HepG2 (cell line): ENCODE data around the gene MUL1. TPM values are rescaled to one million over a fixed set of nuclear protein-coding genes. Genes with fewer than 3 reads are reported as not detected.

Experiments used
- ARNTL ChIP-seq: sonication (generic); formaldehyde crosslinking; IDR thresholded peaks from 2 replicates; pipeline ENCODE4 v1.4.0; 2020; ENCODE audit warnings: mild to moderate bottlenecking, missing genetic modification reagents
- BORCS8-MEF2B ChIP-seq: sonication (generic); formaldehyde crosslinking; IDR thresholded peaks from 2 replicates; pipeline ENCODE4 v1.8.0; 2022; ENCODE audit warnings: mild to moderate bottlenecking, missing genetic modification reagents
- CEBPB ChIP-seq: IDR thresholded peaks from 2 replicates; pipeline ENCODE4 v1.6.1; 2011; ENCODE audit warnings: low read depth, low read length, improper control_type of control experiment, borderline replicate concordance
- ESRRA ChIP-seq: sonication (generic); formaldehyde crosslinking; IDR thresholded peaks from 2 replicates; pipeline ENCODE4 v1.5.1; 2020; ENCODE audit warnings: mild to moderate bottlenecking, low read depth, missing genetic modification reagents
- FOXO1 ChIP-seq: sonication (generic); formaldehyde crosslinking; IDR thresholded peaks from 2 replicates; pipeline ENCODE4 v1.4.0; 2020; ENCODE audit warnings: missing genetic modification reagents
- HNRNPL ChIP-seq: fragments of 200-400 bp; formaldehyde crosslinking; IDR thresholded peaks from 2 replicates; pipeline ENCODE4 v1.6.1; 2017; ENCODE audit warnings: mild to moderate bottlenecking, low read depth, low read length
- JARID2 ChIP-seq: sonication (generic); formaldehyde crosslinking; IDR thresholded peaks from 2 replicates; pipeline ENCODE4 v1.8.1; 2023; ENCODE audit warnings: missing genetic modification reagents, inconsistent platforms; ENCODE audit not compliant: insufficient replicate concordance
- KDM2A ChIP-seq: sonication (generic); formaldehyde crosslinking; IDR thresholded peaks from 2 replicates; pipeline ENCODE4 v1.4.0; 2020; ENCODE audit warnings: low read depth, missing genetic modification reagents, borderline replicate concordance
- KDM3A ChIP-seq: IDR thresholded peaks from 2 replicates; pipeline ENCODE4 v1.6.1; 2018; ENCODE audit warnings: low read depth, missing compliant biosample characterization
- MBNL3 ChIP-seq: fragments of 250-450 bp; sonication (Bioruptor Pico); conservative IDR thresholded peaks from 2 replicates; pipeline ENCODE4 v1.8.0; 2022; ENCODE audit warnings: mild to moderate bottlenecking, inconsistent platforms
- MED8 ChIP-seq: sonication (generic); formaldehyde crosslinking; IDR thresholded peaks from 2 replicates; pipeline ENCODE4 v1.8.1; 2023; ENCODE audit warnings: mild to moderate bottlenecking, missing genetic modification reagents; ENCODE audit not compliant: insufficient replicate concordance
- PITX1 ChIP-seq: sonication (generic); formaldehyde crosslinking; IDR thresholded peaks from 2 replicates; pipeline ENCODE4 v1.5.1; 2020; ENCODE audit warnings: mild to moderate bottlenecking, missing genetic modification reagents
- POGK ChIP-seq: sonication (generic); formaldehyde crosslinking; conservative IDR thresholded peaks from 2 replicates; pipeline ENCODE4 v1.8.0; 2022; ENCODE audit warnings: mild to moderate bottlenecking, moderate library complexity, missing genetic modification reagents
- RXRB ChIP-seq: IDR thresholded peaks from 2 replicates; pipeline ENCODE4 v1.6.1; 2016; ENCODE audit warnings: borderline replicate concordance, missing genetic modification reagents, missing compliant biosample characterization
- SOX13 ChIP-seq, 3 experiments: fragments of 450-650 bp in 1 of 3; sonication (generic) in 1 of 3; formaldehyde crosslinking in 1 of 3; IDR thresholded peaks in 2 of 3; conservative IDR thresholded peaks in 1 of 3; 2 replicates each; pipeline versions ENCODE4 v1.5.0 to v1.6.1; 2016 to 2020; ENCODE audit warnings: antibody characterized with exemption in 1 of 3, mild to moderate bottlenecking in 1 of 3, missing compliant biosample characterization in 1 of 3, missing genetic modification reagents in 1 of 3, moderate library complexity in 1 of 3
- TARDBP ChIP-seq: sonication (generic); formaldehyde crosslinking; IDR thresholded peaks from 2 replicates; pipeline ENCODE4 v1.8.0; 2022; ENCODE audit warnings: mild to moderate bottlenecking, missing genetic modification reagents
- ZBTB7A ChIP-seq: sonication (generic); formaldehyde crosslinking; IDR thresholded peaks from 2 replicates; pipeline ENCODE4 v1.8.0; 2022; ENCODE audit warnings: mild to moderate bottlenecking, missing genetic modification reagents
- ZFP36L1 ChIP-seq: sonication (generic); formaldehyde crosslinking; IDR thresholded peaks from 2 replicates; pipeline ENCODE4 v1.8.0; 2022; ENCODE audit warnings: mild to moderate bottlenecking, missing genetic modification reagents, moderate library complexity
- ZNF124 ChIP-seq: sonication (generic); formaldehyde crosslinking; IDR thresholded peaks from 2 replicates; pipeline ENCODE4 v1.4.0; 2020; ENCODE audit warnings: missing genetic modification reagents
- ZNF510 ChIP-seq: sonication (generic); formaldehyde crosslinking; IDR thresholded peaks from 2 replicates; pipeline ENCODE4 v1.4.0; 2020; ENCODE audit warnings: low read depth, mild to moderate bottlenecking, missing genetic modification reagents
- ZNF572 ChIP-seq: sonication (generic); formaldehyde crosslinking; IDR thresholded peaks from 2 replicates; pipeline ENCODE4 v1.5.1; 2020; ENCODE audit warnings: mild to moderate bottlenecking, missing genetic modification reagents
- ZNF841 ChIP-seq: sonication (generic); formaldehyde crosslinking; IDR thresholded peaks from 2 replicates; pipeline ENCODE4 v1.8.1; 2023; ENCODE audit warnings: missing genetic modification reagents, borderline replicate concordance
- polyA plus RNA-seq, 8 experiments: library from polyadenylated mRNA; depleted of rRNA in 3 of 8; stranded (reverse) in 7 of 8; unstranded in 1 of 8; fragments of >200 nt; fragmentation: Illumina TruSeq in 4 of 8; extraction: Trizol in 4 of 8; gene quantifications; 2 replicates each; pipeline versions ENCODE4 v1.2.1 to v1.2.3, GENCODE V29; 2011 to 2016; ENCODE audit warnings: low read depth in 4 of 8, missing spikeins in 1 of 8, mixed read lengths in 1 of 8; ENCODE audit not compliant: insufficient read depth in 1 of 8
- total RNA-seq, 5 experiments: library from RNA; depleted of rRNA; stranded (reverse); fragments of >200 nt; fragmentation: Illumina TruSeq; extraction: Trizol; gene quantifications; 2 replicates each; pipeline ENCODE4 v1.2.3, GENCODE V29; 2016; ENCODE audit warnings: low read depth in 1 of 5
- TF ChIP-seq, protein P1 (sequence below): sonication (generic); formaldehyde crosslinking; IDR thresholded peaks from 2 replicates; pipeline ENCODE4 v1.5.0; 2020; ENCODE audit warnings: mild to moderate bottlenecking, missing genetic modification reagents
- TF ChIP-seq, protein P2 (sequence below): sonication (generic); formaldehyde crosslinking; IDR thresholded peaks from 2 replicates; pipeline ENCODE4 v1.4.0; 2020; ENCODE audit warnings: low read depth, mild to moderate bottlenecking, missing genetic modification reagents

The MUL1 gene
- total and polyA plus RNA-seq, 2 of the 13 experiments (the other 11 are each of a cell fraction or from before 2014, with no cell fraction given) = 21.5 to 26.5 TPM

DNA sequence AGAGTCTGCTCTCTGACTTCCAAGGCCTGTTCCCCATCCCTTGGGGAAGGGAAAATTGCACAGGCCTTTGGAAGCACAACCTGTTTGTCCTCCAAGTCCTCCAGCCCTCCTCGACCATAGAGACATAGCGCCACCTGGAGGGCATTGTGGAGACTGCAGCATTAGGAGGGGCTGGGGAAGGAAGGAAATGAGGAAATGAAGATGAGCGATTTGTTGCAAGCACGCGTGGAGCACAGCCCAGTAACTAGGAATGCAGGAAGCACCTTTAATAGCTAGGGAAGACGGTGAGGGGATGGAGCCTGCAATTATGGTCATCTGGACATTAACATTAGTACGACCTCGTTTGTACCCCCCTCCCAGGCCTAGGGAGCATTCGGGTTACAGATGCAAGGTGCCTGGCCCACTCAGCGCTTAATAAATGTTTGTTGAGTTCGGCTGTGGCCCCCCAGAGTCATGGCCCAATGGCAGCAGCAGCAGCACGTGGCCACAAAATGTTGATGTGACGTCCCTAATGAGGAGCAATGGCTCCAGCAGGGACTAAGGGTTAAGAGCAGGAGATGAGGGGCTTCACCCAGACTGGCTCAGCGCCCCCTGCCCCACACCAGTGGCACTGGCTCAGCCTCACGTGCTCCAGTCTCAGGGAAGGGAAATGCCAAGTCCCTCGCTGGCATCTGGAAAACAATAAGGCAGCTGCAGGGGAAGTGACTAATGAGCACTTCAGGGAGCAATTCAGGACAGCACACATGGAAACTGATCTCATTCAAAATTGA is 13.9 kb downstream of the MUL1 start (continued):
- TF ChIP-seq POGK (peak; percentile 54; the same call in 1 of the 2 replicates), HNRNPL (no peak), ZNF572 (CRISPR knock-in tag) (peak; percentile 79; the same call in 1 of the 2 replicates), ESRRA (peak; percentile 52; the same call in 1 of the 2 replicates), ZBTB7A (CRISPR knock-in tag) (no peak), ZNF510 (no peak), MBNL3 (CRISPR knock-in tag) (no peak), FOXO1 (CRISPR knock-in tag) (0 out of 2 replicates have a peak, but pooled peaks have one; percentile 53), TARDBP (CRISPR knock-in tag) (0 out of 2 replicates have a peak, but pooled peaks have one; percentile 19), RXRB (CRISPR knock-in tag) (peak; percentile 49; the same call in 1 of the 2 replicates), PITX1 (CRISPR knock-in tag) (0 out of 2 replicates have a peak, but pooled peaks have one; percentile 25), ZFP36L1 (CRISPR knock-in tag) (no peak), ZNF841 (no peak), KDM2A (peak; percentile 65; the same call in 1 of the 2 replicates), SOX13 (IDR thresholded peaks at IDR 0.05) (no peak), SOX13 (CRISPR knock-in tag; conservative IDR thresholded peaks at IDR 0.05 in 1 of 2, IDR thresholded peaks at IDR 0.05 in 1 of 2) (0 out of 4 replicates have a peak, but pooled peaks of 1 of the 2 experiments have one; percentile 5), JARID2 (no peak), MED8 (no peak), KDM3A (CRISPR knock-in tag) (peak; percentile 73; the same call in 1 of the 2 replicates), CEBPB (no peak), ZNF124 (no peak), ARNTL (CRISPR knock-in tag) (0 out of 2 replicates have a peak, but pooled peaks have one; percentile 30), BORCS8-MEF2B (CRISPR knock-in tag) (peak; percentile 82; the same call in 1 of the 2 replicates)
- TF ChIP-seq, protein P1, sequence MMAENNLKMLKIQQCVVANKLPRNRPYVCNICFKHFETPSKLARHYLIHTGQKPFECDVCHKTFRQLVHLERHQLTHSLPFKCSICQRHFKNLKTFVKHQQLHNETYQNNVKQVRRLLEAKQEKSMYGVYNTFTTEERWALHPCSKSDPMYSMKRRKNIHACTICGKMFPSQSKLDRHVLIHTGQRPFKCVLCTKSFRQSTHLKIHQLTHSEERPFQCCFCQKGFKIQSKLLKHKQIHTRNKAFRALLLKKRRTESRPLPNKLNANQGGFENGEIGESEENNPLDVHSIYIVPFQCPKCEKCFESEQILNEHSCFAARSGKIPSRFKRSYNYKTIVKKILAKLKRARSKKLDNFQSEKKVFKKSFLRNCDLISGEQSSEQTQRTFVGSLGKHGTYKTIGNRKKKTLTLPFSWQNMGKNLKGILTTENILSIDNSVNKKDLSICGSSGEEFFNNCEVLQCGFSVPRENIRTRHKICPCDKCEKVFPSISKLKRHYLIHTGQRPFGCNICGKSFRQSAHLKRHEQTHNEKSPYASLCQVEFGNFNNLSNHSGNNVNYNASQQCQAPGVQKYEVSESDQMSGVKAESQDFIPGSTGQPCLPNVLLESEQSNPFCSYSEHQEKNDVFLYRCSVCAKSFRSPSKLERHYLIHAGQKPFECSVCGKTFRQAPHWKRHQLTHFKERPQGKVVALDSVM (CRISPR knock-in tag) = no peak
- TF ChIP-seq, protein P2, sequence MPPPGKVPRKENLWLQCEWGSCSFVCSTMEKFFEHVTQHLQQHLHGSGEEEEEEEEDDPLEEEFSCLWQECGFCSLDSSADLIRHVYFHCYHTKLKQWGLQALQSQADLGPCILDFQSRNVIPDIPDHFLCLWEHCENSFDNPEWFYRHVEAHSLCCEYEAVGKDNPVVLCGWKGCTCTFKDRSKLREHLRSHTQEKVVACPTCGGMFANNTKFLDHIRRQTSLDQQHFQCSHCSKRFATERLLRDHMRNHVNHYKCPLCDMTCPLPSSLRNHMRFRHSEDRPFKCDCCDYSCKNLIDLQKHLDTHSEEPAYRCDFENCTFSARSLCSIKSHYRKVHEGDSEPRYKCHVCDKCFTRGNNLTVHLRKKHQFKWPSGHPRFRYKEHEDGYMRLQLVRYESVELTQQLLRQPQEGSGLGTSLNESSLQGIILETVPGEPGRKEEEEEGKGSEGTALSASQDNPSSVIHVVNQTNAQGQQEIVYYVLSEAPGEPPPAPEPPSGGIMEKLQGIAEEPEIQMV (CRISPR knock-in tag) = peak; percentile 37; the same call in 1 of the 2 replicates
